DMS153 treated with DMSO at 0.1 percent for 48 hours (cell line): ENCODE data around the gene AMD1.
"Not testable (repeated sequence)": the region's sequence is repeated elsewhere in the genome, so short reads cannot be mapped to it uniquely, and the experiment has no call there.

Experiments used
- DNase-seq: peaks from one replicate; lab custom pipeline; 2025; ENCODE audit not compliant: unreplicated experiment; lab: John Stamatoyannopoulos, UW

AMD1 gene

GRCh38 chr6:110873981-110874879 is at the start of gene AMD1:
AMD1 (plus strand) TSS chr6:110874785; CDS start chr6:110875106, 321 bp downstream.
- peak; percentile 95 for DNase-seq

- no peak for DNase-seq
These were observed 48.1 kb upstream of the AMD1 start for GRCh38 chr6:110826236-110827129.

- DNase-seq: no peak
These were observed 46.2 kb upstream of the AMD1 start for GRCh38 chr6:110828396-110828795.

GRCh38 chr6:110831405-110831804 is 43.2 kb upstream of the AMD1 start:
- no peak for DNase-seq

- DNase-seq: no peak
These were observed 40.8 kb upstream of the AMD1 start for GRCh38 chr6:110833831-110834230.

GRCh38 chr6:110835751-110836150 is 38.8 kb upstream of the AMD1 start:
- DNase-seq: not testable (repeated sequence)

GRCh38 chr6:110841266-110841665 is 33.3 kb upstream of the AMD1 start:
- DNase-seq: no peak

- DNase-seq: no peak
These were observed 24.8 kb upstream of the AMD1 start for GRCh38 chr6:110849781-110850180.

- DNase-seq: no peak
These were observed 21.8 kb upstream of the AMD1 start for GRCh38 chr6:110852773-110853172.

- no peak for DNase-seq
These were observed 20.7 kb upstream of the AMD1 start for GRCh38 chr6:110853754-110854477.

- DNase-seq: no peak
These were observed 18.3 kb upstream of the AMD1 start for GRCh38 chr6:110856296-110856695.

GRCh38 chr6:110858016-110858415 is 16.6 kb upstream of the AMD1 start:
- DNase-seq: no peak

- no peak for DNase-seq
These were observed 15.9 kb upstream of the AMD1 start for GRCh38 chr6:110858562-110859214.

GRCh38 chr6:110859335-110859792 is 15.2 kb upstream of the AMD1 start:
- no peak for DNase-seq

GRCh38 chr6:110864824-110865223 is 9.8 kb upstream of the AMD1 start:
- no peak for DNase-seq

- DNase-seq: no peak
These were observed 429 bp downstream of the AMD1 start for GRCh38 chr6:110874880-110875547.

- DNase-seq: no peak
These were observed 1.1 kb downstream of the AMD1 start for GRCh38 chr6:110875548-110876169.

- peak; percentile 75 for DNase-seq
These were observed 1.7 kb downstream of the AMD1 start for GRCh38 chr6:110876170-110876773.
